ENCODE data around the gene RPGRIP1.
"Not testable (repeated sequence)": the region's sequence is repeated elsewhere in the genome, so short reads cannot be mapped to it uniquely, and the experiment has no call there.

Gene RPGRIP1

GRCh38 chr14:21299562-21300130 is 19.8 kb downstream of the RPGRIP1 start:
- DNase-seq (ENCODE audit: low spot score) = no peak

- no peak for DNase-seq (ENCODE audit: low spot score)
These were observed 21.0 kb downstream of the RPGRIP1 start for GRCh38 chr14:21300892-21301291.

DNA sequence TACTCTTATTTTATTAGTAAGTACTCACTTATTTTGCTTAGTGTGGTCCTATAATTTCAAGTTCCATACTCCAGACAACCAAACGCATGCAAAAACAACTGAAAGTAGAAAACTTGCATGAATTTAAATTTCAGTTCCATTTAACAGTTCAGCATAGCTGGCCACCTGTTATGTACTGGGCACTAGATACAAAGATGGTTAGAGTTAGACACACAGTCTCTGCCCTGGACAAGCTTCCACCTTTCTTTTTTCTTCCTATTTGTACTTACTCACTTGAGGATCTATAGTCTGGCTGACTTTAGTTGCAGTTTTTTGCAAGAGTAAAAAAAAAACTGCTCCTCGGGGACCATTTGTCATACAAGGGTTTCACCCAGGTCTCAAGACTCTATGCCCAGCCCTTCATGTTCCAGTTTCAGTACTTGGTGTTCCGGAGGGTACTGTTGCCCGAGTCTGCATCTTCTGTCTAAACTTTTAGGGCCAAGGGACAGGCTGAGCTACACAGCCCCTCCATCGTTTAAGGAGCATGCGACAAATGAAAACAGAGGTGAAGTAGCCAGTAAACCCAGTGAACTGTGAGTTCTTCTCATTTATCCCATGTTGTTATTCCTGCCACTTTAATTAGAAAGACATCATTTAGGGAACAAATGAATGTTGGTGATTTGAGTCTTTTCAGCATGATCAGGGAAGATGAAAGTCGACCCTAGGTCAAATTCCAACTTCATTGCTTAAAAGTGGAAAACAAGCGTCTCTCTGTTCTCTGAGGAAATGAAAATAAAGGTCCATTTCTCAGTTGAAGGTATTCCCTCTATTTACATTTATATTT is 22.3 kb downstream of the RPGRIP1 start:
- DNase-seq (ENCODE audit: low spot score) = no peak

GRCh38 chr14:21302836-21303140 is 22.9 kb downstream of the RPGRIP1 start:
- DNase-seq (ENCODE audit: low spot score) = not testable (repeated sequence)

GRCh38 chr14:21307637-21308036 is 27.8 kb downstream of the RPGRIP1 start:
- no peak for DNase-seq (ENCODE audit: low spot score)

- no peak for DNase-seq (ENCODE audit: low spot score)
These were observed 28.2 kb downstream of the RPGRIP1 start for GRCh38 chr14:21308132-21308478.

DNA sequence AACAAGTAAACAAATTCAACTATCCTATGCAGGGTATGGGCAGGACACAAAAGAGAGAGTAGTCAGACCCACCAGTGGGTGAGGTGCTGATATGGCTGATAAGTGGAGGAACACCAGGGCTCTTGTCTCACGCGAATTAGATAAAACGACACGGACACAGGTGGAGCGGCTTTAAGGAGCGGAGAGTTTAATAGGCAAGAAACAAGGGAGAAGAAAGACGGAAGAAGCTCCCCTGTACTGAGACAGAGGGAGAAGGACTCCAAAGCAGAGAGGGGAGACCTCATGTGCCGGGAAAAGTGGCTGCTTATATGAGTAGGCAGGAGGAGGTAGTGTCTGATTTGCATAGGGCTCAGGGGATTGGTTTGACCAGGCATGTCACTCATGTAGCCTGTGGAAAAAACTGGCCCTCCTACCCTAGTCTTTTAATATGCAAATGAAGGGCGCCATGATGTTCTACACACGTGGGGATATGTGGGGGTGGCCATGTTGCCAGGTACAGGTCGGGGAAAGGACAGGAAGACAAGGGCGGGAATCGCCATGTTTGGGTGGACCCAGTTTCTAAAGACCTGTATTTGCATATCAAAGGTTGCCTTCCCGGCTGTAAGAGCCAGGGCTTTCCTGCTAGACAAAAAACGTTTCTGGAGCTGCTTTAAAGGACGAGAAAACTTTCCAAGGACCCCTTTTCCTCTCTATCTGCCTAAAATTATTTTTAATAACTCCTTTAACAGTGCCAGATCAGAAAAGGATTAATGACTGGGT is 28.8 kb downstream of the RPGRIP1 start:
- DNase-seq (ENCODE audit: low spot score) = peak; percentile 22

DNA sequence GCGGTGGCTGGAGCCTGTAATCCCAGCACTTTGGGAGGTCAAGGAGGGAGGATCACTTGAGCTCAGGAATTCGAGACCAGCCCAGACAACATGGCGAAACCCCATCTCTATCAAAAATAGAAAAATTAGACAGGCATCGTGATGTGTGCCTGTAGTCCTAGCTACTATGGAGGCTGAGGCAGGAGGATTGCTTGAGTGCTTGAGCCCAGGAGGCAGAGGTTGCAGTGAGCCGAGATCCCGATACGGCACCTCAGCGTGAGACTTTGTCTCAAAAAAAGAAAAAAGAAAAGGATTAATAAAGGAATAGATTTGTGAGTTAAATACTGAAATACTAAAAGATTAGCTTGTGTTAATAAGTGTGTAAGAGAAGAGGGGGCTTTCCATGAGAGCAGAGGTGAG is 29.4 kb downstream of the RPGRIP1 start:
- DNase-seq (ENCODE audit: low spot score) = no peak

DNA sequence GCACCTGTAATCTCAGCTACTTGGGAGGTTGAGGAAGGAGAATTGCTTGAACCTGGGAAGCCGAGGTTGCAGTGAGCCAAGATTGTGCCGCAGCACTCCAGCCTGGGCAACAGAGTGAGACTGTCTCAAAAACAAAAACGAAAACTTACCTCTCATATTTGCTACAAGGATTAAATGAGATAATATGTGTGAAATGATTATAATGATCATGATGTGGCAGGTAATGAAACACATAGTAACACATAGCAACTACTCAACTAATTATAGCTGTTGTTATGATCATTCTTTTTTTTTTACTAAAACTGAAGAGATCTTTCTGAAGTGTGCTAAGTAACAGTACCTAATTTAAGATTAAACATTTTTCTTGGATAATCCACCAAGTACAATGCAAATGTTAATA is 30.1 kb downstream of the RPGRIP1 start:
- no peak for DNase-seq (ENCODE audit: low spot score)

DNA sequence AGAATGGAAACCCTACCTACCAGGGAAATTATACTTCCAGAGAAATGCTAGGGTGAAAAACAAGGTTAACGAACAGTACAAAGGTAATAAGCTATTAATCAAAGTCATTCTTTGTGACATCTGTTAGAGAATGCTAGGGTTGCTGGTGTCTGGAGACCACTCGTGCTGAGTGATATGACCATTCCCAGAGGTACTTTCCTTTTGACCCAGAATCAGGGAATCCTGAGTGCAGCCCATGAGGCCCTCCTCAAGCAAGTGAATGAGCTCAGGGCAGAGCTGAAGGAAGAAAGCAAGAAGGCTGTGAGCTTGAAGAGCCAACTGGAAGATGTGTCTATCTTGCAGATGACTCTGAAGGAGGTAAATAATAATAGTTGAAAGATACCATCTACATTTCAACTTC is 31.7 kb downstream of the RPGRIP1 start:
- DNase-seq (ENCODE audit: low spot score) = no peak

DNA sequence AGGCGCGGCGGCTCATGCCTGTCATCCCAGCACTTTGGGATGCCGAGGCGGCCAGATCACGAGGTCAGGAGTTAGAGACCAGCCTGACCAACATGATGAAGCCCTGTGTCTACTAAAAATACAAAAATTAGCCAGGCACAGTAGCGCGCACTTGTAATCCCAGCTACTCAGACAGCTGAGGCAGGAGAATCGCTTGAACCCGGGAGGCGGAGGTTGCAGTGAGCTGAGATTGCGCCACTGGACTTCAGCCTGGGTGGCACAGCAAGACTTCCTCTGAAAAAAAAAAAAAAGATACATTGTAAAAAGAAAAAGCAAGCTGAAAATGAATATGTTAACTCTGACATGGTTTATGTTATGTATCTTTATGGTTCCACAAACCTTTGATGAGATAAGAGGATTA is 33.6 kb downstream of the RPGRIP1 start:
- no peak for DNase-seq (ENCODE audit: low spot score)

DNA sequence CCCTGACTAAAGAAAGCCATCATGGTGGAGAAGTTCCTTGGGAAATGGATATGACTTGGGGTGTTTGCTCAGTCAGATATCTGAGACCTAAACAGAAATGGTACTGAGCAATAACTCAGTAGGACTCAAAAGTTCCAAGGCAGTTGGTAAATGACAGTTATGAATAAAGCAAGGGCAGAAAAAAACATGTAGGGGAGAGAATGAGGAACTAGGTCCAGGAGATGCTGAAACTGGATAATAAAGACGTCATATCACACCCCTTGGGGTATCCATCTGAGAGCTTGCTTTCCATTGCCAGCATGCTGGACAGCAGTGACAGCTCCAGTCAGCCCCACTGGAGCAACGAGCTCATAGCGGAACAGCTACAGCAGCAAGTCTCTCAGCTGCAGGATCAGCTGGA is 37.5 kb downstream of the RPGRIP1 start:
- no peak for DNase-seq (ENCODE audit: low spot score)

GRCh38 chr14:21320913-21321312 is 41.0 kb downstream of the RPGRIP1 start:
- no peak for DNase-seq (ENCODE audit: low spot score)

GRCh38 chr14:21322716-21323115 is 42.8 kb downstream of the RPGRIP1 start:
- no peak for DNase-seq (ENCODE audit: low spot score)

DNA sequence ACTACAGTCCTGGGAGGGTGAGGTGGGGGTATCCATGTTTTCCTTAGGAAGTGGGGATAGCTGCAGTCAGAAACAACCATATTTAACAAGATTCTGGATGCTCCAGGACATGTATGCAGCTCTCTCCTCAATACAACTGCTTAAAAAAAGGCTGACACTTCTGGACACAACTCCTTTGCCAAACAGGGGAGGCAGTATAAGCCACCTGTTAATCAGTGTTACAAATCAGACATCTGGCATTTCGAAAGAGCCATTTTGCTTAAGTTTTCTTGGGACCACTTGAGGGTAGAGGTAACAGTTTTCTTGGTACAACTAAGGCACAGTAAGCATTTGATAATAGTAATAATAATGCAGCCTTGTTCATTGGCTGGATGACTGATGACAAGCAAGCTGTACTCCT is 47.1 kb downstream of the RPGRIP1 start:
- DNase-seq (ENCODE audit: low spot score) = no peak
